HG03457 (cell line): ENCODE measurements around the gene ZBTB4.

Experiments
- ATAC-seq: cut with Tn5 transposase; IDR thresholded peaks from one replicate; pipeline ENCODE4 v1.9.1; 2021; ENCODE audit warnings: moderate number of reproducible peaks; ENCODE audit not compliant: unreplicated experiment

The ZBTB4 gene

DNA sequence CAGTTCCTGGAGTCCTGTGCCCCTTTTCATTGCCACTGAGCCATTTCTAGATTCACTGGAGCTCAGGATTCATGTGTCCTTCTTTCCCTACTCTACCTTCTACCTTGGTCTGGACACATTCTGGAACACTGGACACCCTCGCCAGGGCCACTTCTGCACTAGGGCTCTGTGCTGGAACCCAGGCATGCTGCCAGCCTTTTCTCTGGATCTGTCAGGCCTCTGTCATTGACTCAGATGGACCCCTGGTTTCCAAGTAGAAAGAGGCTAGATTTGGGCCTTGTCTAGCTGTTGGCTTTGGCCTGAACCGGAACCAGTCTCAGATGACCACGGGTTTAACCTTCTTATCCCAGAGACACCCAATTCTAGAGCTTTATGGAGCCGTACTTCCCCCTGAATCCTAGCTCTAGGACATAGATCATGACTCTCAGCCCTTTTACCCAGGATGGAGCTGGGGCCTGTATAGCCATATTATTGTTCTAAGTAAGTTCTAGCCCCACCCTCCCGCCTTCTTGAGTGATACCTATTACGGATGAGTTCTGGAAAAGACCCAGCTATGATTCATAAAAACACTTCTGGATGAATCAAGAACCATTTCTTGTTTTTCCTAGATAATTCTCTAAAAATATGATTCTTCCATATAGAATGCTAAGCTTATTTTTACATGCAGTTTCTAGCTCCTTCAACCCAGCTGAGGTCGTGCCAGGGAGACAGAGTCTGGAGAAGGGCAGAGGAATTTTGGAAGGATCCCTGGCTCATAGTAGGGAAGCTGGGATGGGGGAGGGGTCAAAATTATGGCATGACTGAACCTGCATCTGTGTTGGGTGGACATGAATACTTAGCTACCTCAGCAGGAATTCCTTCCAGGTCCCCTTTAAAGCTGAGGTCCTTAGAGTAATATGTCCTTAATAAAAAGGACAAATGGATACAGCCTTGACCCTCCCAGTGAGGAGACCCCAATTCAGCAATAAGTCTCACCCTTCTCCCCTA lies 35.6 kb downstream of the ZBTB4 start:
- no peak for ATAC-seq

GRCh38 chr17:7442142-7442541 lies 37.3 kb downstream of the ZBTB4 start:
- ATAC-seq = no peak

DNA sequence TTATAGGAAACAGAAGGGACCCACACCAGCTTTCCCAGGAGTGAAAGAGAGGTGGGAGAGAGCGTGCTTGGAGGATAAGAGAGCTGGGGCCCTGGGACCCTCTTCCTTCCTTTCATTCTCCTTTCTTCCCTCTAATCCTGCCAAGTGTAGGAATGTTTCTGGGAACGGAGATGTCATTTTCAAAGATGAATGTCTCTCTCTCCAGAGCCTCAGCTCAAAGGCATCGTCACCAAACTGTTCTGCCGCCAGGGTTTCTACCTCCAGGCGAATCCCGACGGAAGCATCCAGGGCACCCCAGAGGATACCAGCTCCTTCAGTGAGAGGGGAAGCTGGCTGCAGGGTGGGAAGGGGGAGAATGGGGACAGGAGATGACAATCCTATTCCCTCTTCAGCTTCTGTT lies 38.2 kb downstream of the ZBTB4 start:
- no peak for ATAC-seq

DNA sequence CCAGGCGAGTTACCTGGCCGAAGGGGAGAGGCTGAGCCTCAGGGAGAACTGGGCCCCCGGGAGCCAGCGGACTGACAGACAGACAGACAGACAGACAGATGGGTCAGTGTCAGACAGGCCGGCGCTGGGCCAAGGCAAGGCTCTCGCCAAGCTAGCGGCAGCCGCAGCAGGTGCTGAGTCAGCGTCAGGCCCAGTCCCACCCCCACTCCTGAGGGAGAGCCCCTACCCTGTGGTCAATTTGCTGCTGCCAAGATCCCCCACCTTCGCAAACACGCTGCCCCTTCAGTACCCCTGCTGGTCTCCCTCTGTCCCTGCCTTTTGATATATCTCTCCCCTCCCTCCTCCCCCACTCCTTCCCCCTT lies 38.6 kb downstream of the ZBTB4 start:
- no peak for ATAC-seq

GRCh38 chr17:7440113-7440833 lies 39.2 kb downstream of the ZBTB4 start:
- ATAC-seq = no peak

DNA sequence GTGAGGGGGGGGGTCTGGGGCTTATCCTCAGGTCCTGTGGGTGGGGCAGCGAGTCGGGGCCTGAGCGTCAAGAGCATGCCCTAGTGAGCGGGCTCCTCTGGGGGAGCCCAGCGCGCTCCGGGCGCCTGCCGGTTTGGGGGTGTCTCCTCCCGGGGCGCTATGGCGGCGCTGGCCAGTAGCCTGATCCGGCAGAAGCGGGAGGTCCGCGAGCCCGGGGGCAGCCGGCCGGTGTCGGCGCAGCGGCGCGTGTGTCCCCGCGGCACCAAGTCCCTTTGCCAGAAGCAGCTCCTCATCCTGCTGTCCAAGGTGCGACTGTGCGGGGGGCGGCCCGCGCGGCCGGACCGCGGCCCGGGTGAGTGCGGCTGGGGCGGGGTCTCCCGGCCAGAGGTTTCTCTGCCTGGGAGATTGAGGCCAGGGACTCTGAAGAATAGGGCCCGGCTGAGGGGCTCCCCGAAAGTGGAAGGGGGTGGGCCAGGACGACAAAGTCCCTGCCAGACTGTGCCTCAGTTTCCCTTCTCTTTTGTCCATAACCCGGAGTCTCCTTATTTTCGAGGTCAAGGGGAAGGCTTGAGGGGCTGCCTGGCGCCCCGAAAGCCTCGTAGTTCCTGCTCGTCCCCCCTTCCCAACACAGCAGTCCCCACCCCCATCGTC lies 39.8 kb downstream of the ZBTB4 start, which contains the start of gene FGF11:
Gene FGF11, plus strand, starts transcription at position 51 of the 651 bp plus-strand sequence. Its CDS starts 109 bp downstream, at position 160.
- ATAC-seq = no peak

GRCh38 chr17:7438656-7439460 lies 40.6 kb downstream of the ZBTB4 start:
- ATAC-seq = no peak

DNA sequence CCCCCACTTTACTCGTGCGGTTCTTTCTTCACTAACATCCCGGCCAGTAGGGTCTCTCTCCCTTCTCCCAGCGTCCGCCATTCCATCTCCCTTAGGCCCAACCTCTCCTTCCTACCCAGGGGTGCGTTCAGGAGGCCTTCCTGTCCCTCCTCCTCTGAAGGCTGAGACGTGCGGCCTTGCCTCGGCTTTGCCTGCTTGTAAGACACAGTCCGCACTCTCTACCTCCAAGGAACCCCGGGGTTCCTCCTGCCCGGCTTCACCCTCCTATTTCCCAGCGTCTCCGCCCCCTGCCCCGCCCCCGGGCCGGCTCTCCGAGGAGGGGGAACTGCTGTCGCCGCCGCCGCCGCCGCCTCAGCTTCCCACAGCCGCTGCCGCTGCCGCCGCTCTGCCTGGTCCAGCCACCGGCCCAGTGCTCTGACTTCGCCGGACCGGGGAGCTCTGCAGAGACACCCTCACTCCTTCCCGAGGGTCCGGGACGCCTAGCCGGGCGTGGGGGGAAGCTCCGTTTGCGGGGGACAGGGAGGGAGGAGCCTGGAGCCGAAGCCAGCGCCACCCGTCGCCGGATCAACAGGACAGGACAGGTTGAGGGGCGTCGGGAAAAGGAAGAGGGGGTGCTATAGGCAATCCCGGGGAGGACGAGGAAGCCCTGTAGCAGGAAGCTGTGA lies 41.3 kb downstream of the ZBTB4 start:
- no peak for ATAC-seq

DNA sequence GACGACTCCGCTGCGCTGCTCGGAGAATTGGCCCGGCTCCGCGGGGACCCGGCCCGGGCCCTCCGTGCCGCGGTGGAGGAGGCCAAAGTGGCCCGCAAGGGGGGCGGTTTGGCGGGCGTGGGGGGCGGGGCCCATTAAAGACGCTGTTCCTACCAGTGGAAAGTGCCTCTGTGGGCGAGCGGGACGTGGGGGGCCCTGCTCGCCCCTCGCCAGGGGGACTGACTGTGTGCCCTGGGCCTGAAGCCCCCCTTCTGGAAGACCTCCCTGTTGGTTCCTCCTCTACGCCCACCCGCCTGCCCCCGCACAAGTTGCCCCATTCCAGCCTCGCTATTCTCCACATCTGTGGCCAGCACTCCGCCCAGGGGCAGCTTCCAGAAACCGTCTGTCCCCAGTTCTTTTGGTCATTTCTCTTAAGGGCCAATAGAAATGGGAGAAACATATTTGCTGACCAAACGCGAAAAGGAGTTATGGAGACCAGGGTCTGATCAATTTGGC lies 42.0 kb downstream of the ZBTB4 start:
- no peak for ATAC-seq

GRCh38 chr17:7436556-7437368 lies 42.7 kb downstream of the ZBTB4 start:
- no peak for ATAC-seq

DNA sequence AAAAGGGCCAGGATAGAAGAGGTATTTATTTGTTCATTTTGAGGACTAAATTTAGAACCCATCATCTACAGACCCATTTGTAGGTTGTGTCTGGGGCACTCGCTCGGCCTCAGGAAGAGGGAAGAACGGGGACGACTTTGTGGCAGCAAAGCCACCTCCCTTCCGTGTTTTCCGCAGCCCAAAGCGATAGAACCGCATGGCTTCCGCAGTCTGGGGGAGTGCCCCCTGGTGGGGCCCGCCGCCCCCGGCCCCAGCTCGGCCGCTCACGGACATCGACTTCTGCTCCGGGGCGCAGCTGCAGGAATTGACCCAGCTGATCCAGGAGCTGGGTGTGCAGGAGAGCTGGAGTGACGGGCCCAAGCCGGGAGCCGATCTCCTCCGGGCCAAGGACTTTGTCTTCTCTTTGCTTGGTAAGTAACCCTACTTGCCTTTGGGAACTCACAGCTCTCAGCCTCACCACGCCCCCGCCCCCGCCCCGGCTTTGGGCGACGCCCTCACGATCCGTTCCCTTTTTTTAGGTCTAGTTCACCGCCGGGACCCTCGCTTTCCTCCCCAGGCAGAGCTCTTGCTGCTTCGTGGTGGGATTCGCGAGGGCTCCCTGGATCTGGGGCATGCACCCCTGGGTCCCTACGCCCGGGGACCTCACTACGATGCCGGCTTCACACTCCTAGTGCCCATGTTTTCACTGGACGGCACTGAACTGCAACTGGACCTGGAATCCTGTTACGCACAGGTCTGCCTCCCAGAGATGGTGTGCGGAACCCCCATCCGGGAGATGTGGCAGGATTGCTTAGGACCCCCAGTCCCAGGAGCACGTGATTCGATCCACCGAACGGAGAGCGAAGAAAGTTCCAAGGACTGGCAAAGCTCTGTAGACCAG lies 43.5 kb downstream of the ZBTB4 start:
- peak; percentile 4 for ATAC-seq

GRCh38 chr17:7432296-7432695 lies 47.1 kb downstream of the ZBTB4 start:
- no peak for ATAC-seq

- ATAC-seq = no peak
These were observed 48.2 kb downstream of the ZBTB4 start for GRCh38 chr17:7431231-7431630.

DNA sequence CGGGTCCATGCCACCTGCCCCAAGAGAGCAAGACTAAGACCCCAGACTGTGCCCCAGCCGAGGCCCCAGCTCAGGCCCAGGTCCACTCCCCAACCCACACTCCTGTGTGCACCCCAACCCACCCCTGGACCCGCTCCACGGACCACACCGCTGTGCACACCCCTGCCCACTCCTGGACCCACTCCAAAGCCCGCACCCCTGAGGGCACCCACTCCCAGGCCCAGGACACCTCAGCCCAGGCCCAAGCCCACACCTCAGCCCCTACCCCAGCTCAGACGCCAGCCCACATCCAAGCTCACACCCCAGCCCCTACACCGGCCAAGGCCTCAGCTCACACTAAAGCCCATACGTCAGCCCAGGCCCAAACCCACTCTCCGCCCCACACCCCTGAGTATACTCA lies 49.7 kb downstream of the ZBTB4 start:
- no peak for ATAC-seq

DNA sequence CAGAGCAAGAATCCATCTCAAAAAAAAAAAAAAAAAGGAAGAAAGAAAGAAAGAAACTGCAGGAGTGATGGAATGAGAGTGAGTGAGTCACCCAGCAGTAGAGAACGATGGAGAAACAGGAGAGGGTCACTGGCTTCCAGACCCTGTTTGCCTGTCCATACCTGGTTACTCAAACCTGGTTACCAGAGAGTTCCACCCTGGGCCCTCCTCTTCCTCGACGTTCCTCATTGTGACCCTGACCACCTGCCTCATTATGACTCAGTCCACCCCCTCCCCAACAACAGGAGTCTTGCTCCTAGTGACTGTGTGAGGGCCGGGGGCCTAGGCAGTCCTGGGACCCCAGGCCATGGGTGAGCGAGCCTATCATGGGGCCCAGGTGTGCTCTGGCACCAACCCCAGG lies 50.9 kb downstream of the ZBTB4 start, which contains the start of gene SPEM3:
Gene SPEM3, plus strand, starts transcription at position 301 of the 400 bp plus-strand sequence. Its CDS starts 46 bp downstream, at position 347.
- no peak for ATAC-seq

- no peak for ATAC-seq
These were observed 51.9 kb downstream of the ZBTB4 start for GRCh38 chr17:7427549-7427948.

DNA sequence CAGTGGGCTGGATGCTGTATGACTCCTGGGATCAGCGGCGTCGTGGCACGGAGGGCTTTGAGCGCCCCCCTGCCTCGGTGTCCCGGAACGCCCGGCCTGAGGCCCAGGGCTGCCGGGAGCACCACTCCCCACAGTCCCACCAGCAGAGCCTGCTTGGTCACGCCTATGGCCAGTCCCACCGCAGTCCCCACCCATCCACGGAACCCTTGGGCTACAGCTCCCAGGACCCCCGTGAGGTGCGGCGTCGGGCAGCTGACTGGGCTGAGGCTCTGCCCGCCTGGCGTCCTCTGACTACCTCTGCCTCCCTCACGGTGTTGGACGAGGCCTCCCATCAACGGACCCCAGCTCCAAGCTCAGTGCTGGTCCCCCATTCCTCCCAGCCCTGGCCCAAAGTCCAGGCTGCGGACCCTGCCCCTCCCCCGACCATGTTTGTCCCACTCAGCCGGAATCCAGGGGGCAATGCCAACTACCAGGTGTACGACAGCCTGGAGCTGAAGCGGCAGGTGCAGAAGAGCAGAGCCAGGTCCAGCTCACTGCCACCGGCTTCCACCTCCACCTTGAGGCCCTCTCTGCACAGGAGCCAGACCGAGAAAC lies 52.4 kb downstream of the ZBTB4 start:
- no peak for ATAC-seq
